T-helper 1 cell (primary cell): ENCODE measurements around the gene DIAPH2.
A peak's percentile ranks its signal among the peaks of the same experiment; 100 is the strongest.

Experiments
- DNase-seq, 5 donors: peaks; one replicate each; pipeline ENCODE4 v3.0.0-alpha.2; 2012 to 2020

The DIAPH2 gene

GRCh38 chrX:96979766-96980165, 295.1 kb downstream of the DIAPH2 start:
- no peak for DNase-seq

- no peak for DNase-seq
Observed at GRCh38 chrX:96982161-96982560, 297.5 kb downstream of the DIAPH2 start.

GRCh38 chrX:96984538-96984937, 299.9 kb downstream of the DIAPH2 start:
- no peak for DNase-seq

- no peak for DNase-seq
Observed at GRCh38 chrX:96985046-96985445, 300.4 kb downstream of the DIAPH2 start.

GRCh38 chrX:96987228-96987627, 302.6 kb downstream of the DIAPH2 start:
- DNase-seq: no peak

- no peak for DNase-seq
Observed at GRCh38 chrX:96989830-96990571, 305.4 kb downstream of the DIAPH2 start.

- DNase-seq: no peak
Observed at GRCh38 chrX:96994093-96994492, 309.5 kb downstream of the DIAPH2 start.

- no peak for DNase-seq
Observed at GRCh38 chrX:96997196-96997595, 312.6 kb downstream of the DIAPH2 start.

GRCh38 chrX:97000682-97001368, 316.2 kb downstream of the DIAPH2 start:
- DNase-seq: no peak

- no peak for DNase-seq
Observed at GRCh38 chrX:97006167-97006566, 321.5 kb downstream of the DIAPH2 start.

- DNase-seq: no peak
Observed at GRCh38 chrX:97009391-97009790, 324.7 kb downstream of the DIAPH2 start.

- no peak for DNase-seq
Observed at GRCh38 chrX:97011540-97011939, 326.9 kb downstream of the DIAPH2 start.

GRCh38 chrX:97016106-97016505, 331.5 kb downstream of the DIAPH2 start:
- DNase-seq: no peak

GRCh38 chrX:97021680-97022079, 337.0 kb downstream of the DIAPH2 start:
- no peak for DNase-seq

GRCh38 chrX:97026406-97026805, 341.8 kb downstream of the DIAPH2 start:
- DNase-seq: no peak

GRCh38 chrX:97027384-97027922, 342.8 kb downstream of the DIAPH2 start:
- no peak for DNase-seq

GRCh38 chrX:97030463-97030862, 345.8 kb downstream of the DIAPH2 start:
- DNase-seq: no peak

GRCh38 chrX:97030947-97031346, 346.3 kb downstream of the DIAPH2 start:
- DNase-seq: no peak

- peak in 1 of 5 donors; percentile 64 for DNase-seq
Observed at GRCh38 chrX:97039363-97040029, 354.9 kb downstream of the DIAPH2 start.

- DNase-seq: no peak
Observed at GRCh38 chrX:97045470-97045869, 360.8 kb downstream of the DIAPH2 start.

- DNase-seq: no peak
Observed at GRCh38 chrX:97046867-97047266, 362.2 kb downstream of the DIAPH2 start.

- DNase-seq: no peak
Observed at GRCh38 chrX:97050392-97050791, 365.8 kb downstream of the DIAPH2 start.

- no peak for DNase-seq
Observed at GRCh38 chrX:97057349-97057909, 372.8 kb downstream of the DIAPH2 start.
